GM23338 (cell line): ENCODE measurements around the gene GZF1. TPM values are rescaled to one million over a fixed set of nuclear protein-coding genes. Genes with fewer than 3 reads are reported as not detected.

Experiments
- ATAC-seq: fragments of 200-7000 bp; cut with Tn5 transposase; 3 replicates; pipeline ENCODE4 v1.9.1; 2020
- DNase-seq: peaks from one replicate; pipeline ENCODE4 v3.0.0-alpha.2; 2015; ENCODE audit warnings: low spot score
- H2AFZ ChIP-seq: fragments of 200-600 bp; sonication (generic); 2 replicates; pipeline ENCODE4 v1.8.0; 2016; ENCODE audit warnings: antibody characterized with exemption, mild to moderate bottlenecking, moderate library complexity
- H3F3A ChIP-seq: fragments of 200-600 bp; sonication (generic); replicated peaks from 2 replicates; pipeline ENCODE4 v1.8.0; 2017; ENCODE audit warnings: antibody characterized with exemption, mixed run types, low read depth
- H3K27ac ChIP-seq: fragments of 200-600 bp; sonication (generic); 2 replicates; pipeline ENCODE4 v1.6.1; 2016; ENCODE audit warnings: low read depth
- H3K27me3 ChIP-seq: fragments of 200-600 bp; sonication (generic); 2 replicates; pipeline ENCODE4 v1.8.0; 2016; ENCODE audit warnings: mild to moderate bottlenecking, mixed run types, moderate library complexity; ENCODE audit not compliant: insufficient read depth
- H3K36me3 ChIP-seq: fragments of 200-600 bp; sonication (generic); 2 replicates; pipeline ENCODE4 v1.8.0; 2016; ENCODE audit warnings: mild to moderate bottlenecking; ENCODE audit not compliant: insufficient read depth
- H3K4me1 ChIP-seq: fragments of 200-600 bp; sonication (generic); 2 replicates; pipeline ENCODE4 v1.8.0; 2016; ENCODE audit warnings: mild to moderate bottlenecking, moderate library complexity; ENCODE audit not compliant: insufficient read depth
- H3K4me2 ChIP-seq: fragments of 200-600 bp; sonication (generic); 2 replicates; pipeline ENCODE4 v1.7.1; 2017; ENCODE audit warnings: mixed run types
- H3K4me3 ChIP-seq: fragments of 200-600 bp; sonication (generic); 2 replicates; pipeline ENCODE4 v1.6.1; 2016; ENCODE audit warnings: mixed run types
- H3K79me2 ChIP-seq: fragments of 200-600 bp; sonication (generic); replicated peaks from 2 replicates; pipeline ENCODE4 v1.8.0; 2017; ENCODE audit warnings: mild to moderate bottlenecking; ENCODE audit not compliant: insufficient read depth
- H3K9me2 ChIP-seq: fragments of 200-600 bp; sonication (generic); 2 replicates; pipeline ENCODE4 v1.8.0; 2017; ENCODE audit not compliant: insufficient read depth
- H4K20me1 ChIP-seq: fragments of 200-600 bp; sonication (generic); replicated peaks from 2 replicates; pipeline ENCODE4 v1.8.0; 2017; ENCODE audit warnings: mild to moderate bottlenecking; ENCODE audit not compliant: insufficient read depth
- H3K27ac Mint-ChIP-seq: 2 replicates; pipeline ENCODE4 v1.8.0; 2020; ENCODE audit warnings: inconsistent platforms, mild to moderate bottlenecking, moderate library complexity, mixed read lengths
- H3K27me3 Mint-ChIP-seq: 3 replicates; pipeline ENCODE4 v1.8.0; 2022; ENCODE audit warnings: low read depth, mild to moderate bottlenecking, moderate library complexity, mixed read lengths, inconsistent platforms; ENCODE audit not compliant: insufficient read depth, poor library complexity
- H3K36me3 Mint-ChIP-seq: 3 replicates; pipeline ENCODE4 v1.8.0; 2021; ENCODE audit warnings: low read depth, mild to moderate bottlenecking, inconsistent platforms, moderate library complexity, mixed read lengths
- H3K4me1 Mint-ChIP-seq: 3 replicates; pipeline ENCODE4 v1.8.0; 2020; ENCODE audit warnings: mild to moderate bottlenecking, inconsistent platforms, mixed read lengths
- H3K4me3 Mint-ChIP-seq: 3 replicates; pipeline ENCODE4 v1.8.0; 2021; ENCODE audit warnings: moderate library complexity, mild to moderate bottlenecking, inconsistent platforms, mixed read lengths
- H3K9me3 Mint-ChIP-seq: 3 replicates; pipeline ENCODE4 v1.8.0; 2020; ENCODE audit warnings: moderate library complexity, mild to moderate bottlenecking, inconsistent platforms, mixed read lengths
- CTCF ChIP-seq, 2 experiments: fragments of 200-600 bp in 1 of 2; sonication (generic) in 1 of 2; conservative IDR thresholded peaks; 2 replicates each; pipeline versions ENCODE4 v1.5.1 to v1.6.1; 2016 to 2017; ENCODE audit warnings: antibody characterized with exemption in 2 of 2, low read depth in 2 of 2, mild to moderate bottlenecking in 2 of 2, moderate library complexity in 1 of 2
- ETS1 ChIP-seq: IDR thresholded peaks from 2 replicates; pipeline ENCODE4 v1.6.1; 2016; ENCODE audit warnings: antibody characterized with exemption
- EZH2 ChIP-seq: fragments of 200-600 bp; sonication (generic); IDR thresholded peaks from one replicate; pipeline ENCODE4 v1.8.0; 2017; ENCODE audit warnings: antibody characterized with exemption, mild to moderate bottlenecking, low read depth; ENCODE audit not compliant: unreplicated experiment
- EZH2phosphoT487 ChIP-seq: fragments of 200-600 bp; sonication (generic); IDR thresholded peaks from one replicate; pipeline ENCODE4 v1.8.1; 2018; ENCODE audit warnings: antibody characterized with exemption; ENCODE audit not compliant: unreplicated experiment
- JUNB ChIP-seq: IDR thresholded peaks from one replicate; pipeline ENCODE4 v1.6.1; 2016; ENCODE audit warnings: antibody characterized with exemption; ENCODE audit not compliant: unreplicated experiment
- POLR2AphosphoS5 ChIP-seq: IDR thresholded peaks from 2 replicates; pipeline ENCODE4 v1.6.1; 2016; ENCODE audit warnings: antibody characterized with exemption, low read depth
- STAT1 ChIP-seq: IDR thresholded peaks from one replicate; pipeline ENCODE4 v1.6.1; 2016; ENCODE audit warnings: antibody characterized with exemption; ENCODE audit not compliant: unreplicated experiment
- ZNF114 ChIP-seq: fragments of 250-450 bp; sonication (Bioruptor Pico); IDR thresholded peaks from 2 replicates; pipeline ENCODE4 v1.5.0; 2020; ENCODE audit warnings: mild to moderate bottlenecking, moderate library complexity
- ZNF462 ChIP-seq: fragments of 250-450 bp; sonication (Bioruptor Pico); IDR thresholded peaks from 2 replicates; pipeline ENCODE4 v1.5.0; 2020; ENCODE audit warnings: mild to moderate bottlenecking, moderate library complexity
- polyA plus RNA-seq: library from polyadenylated mRNA; unstranded; fragments of >200 nt; fragmentation: Nextera tagmentation; extraction: Ambion mirVana; gene quantifications from 2 replicates; pipeline ENCODE4 v1.2.1, GENCODE V29; 2016
- total RNA-seq: library from RNA; depleted of rRNA; stranded (reverse); fragments of >200 nt; shearing (Covaris generic); gene quantifications from 2 replicates; pipeline ENCODE4 v1.2.3, GENCODE V29; 2014
- TF ChIP-seq, protein P1 (sequence below): IDR thresholded peaks from one replicate; pipeline ENCODE4 v1.6.1; 2018; ENCODE audit warnings: antibody characterized with exemption; ENCODE audit not compliant: unreplicated experiment

Gene GZF1
- total and polyA plus RNA-seq, 2 experiments from 2014 or later = 4.2 to 15.7 TPM

GRCh38 chr20:23362392-23363256, 642 bp downstream of the GZF1 start:
- H3K27me3 Mint-ChIP-seq = peaks cover 23% of the 10 kb centered on the region
- H3K4me3 ChIP-seq = peak overlapping the region; percentile 95
- H3K9me3 Mint-ChIP-seq = no peaks in the 10 kb centered on the region
- H3K27me3 ChIP-seq = no peaks in the 10 kb centered on the region
- H3K4me3 Mint-ChIP-seq = peak overlapping the region; percentile 90
- peaks cover 37% of the 10 kb centered on the region for H3K4me1 Mint-ChIP-seq
- no peaks in the 10 kb centered on the region for H3K36me3 ChIP-seq
- H3K27ac Mint-ChIP-seq = peak overlapping the region; percentile 96
- peak overlapping the region; percentile 94 for H3K4me2 ChIP-seq
- H4K20me1 ChIP-seq = peaks cover 19% of the 10 kb centered on the region
- DNase-seq (peak; percentile 68), ATAC-seq (peak; percentile 6)
- peak overlapping the region; percentile 83 for H2AFZ ChIP-seq
- H3F3A ChIP-seq = peaks cover 5% of the 10 kb centered on the region; the same call in 1 of the 2 replicates
- H3K36me3 Mint-ChIP-seq = peaks cover 22% of the 10 kb centered on the region
- no peaks in the 10 kb centered on the region for H3K9me2 ChIP-seq
- peaks cover 22% of the 10 kb centered on the region; the same call in 1 of the 2 replicates for H3K4me1 ChIP-seq
- no peak overlapping the region; the same call in 1 of the 2 replicates for H3K27ac ChIP-seq
- TF ChIP-seq JUNB (no peak), ZNF462 (CRISPR knock-in tag) (no peak), ETS1 (no peak), STAT1 (no peak), EZH2phosphoT487 (no peak), ZNF114 (CRISPR knock-in tag) (no peak), EZH2 (no peak), CTCF (conservative IDR thresholded peaks at IDR 0.05; ENCODE audit: low read depth in 2 of 2) (no peak; a peak in 1 of 4 replicates), POLR2AphosphoS5 (no peak)
- TF ChIP-seq, protein P1, sequence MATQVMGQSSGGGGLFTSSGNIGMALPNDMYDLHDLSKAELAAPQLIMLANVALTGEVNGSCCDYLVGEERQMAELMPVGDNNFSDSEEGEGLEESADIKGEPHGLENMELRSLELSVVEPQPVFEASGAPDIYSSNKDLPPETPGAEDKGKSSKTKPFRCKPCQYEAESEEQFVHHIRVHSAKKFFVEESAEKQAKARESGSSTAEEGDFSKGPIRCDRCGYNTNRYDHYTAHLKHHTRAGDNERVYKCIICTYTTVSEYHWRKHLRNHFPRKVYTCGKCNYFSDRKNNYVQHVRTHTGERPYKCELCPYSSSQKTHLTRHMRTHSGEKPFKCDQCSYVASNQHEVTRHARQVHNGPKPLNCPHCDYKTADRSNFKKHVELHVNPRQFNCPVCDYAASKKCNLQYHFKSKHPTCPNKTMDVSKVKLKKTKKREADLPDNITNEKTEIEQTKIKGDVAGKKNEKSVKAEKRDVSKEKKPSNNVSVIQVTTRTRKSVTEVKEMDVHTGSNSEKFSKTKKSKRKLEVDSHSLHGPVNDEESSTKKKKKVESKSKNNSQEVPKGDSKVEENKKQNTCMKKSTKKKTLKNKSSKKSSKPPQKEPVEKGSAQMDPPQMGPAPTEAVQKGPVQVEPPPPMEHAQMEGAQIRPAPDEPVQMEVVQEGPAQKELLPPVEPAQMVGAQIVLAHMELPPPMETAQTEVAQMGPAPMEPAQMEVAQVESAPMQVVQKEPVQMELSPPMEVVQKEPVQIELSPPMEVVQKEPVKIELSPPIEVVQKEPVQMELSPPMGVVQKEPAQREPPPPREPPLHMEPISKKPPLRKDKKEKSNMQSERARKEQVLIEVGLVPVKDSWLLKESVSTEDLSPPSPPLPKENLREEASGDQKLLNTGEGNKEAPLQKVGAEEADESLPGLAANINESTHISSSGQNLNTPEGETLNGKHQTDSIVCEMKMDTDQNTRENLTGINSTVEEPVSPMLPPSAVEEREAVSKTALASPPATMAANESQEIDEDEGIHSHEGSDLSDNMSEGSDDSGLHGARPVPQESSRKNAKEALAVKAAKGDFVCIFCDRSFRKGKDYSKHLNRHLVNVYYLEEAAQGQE = no peak
- H3K79me2 ChIP-seq = peaks cover 45% of the 10 kb centered on the region
